Kasumi-1 (cell line): ENCODE measurements around the gene LRRC1.
"Not testable (repeated sequence)": the region's sequence is repeated elsewhere in the genome, so short reads cannot be mapped to it uniquely, and the experiment has no call there.

Experiments
- DNase-seq, 2 experiments: peaks; one replicate each; lab custom pipeline; 2025; lab: John Stamatoyannopoulos, UW

LRRC1 gene

DNA sequence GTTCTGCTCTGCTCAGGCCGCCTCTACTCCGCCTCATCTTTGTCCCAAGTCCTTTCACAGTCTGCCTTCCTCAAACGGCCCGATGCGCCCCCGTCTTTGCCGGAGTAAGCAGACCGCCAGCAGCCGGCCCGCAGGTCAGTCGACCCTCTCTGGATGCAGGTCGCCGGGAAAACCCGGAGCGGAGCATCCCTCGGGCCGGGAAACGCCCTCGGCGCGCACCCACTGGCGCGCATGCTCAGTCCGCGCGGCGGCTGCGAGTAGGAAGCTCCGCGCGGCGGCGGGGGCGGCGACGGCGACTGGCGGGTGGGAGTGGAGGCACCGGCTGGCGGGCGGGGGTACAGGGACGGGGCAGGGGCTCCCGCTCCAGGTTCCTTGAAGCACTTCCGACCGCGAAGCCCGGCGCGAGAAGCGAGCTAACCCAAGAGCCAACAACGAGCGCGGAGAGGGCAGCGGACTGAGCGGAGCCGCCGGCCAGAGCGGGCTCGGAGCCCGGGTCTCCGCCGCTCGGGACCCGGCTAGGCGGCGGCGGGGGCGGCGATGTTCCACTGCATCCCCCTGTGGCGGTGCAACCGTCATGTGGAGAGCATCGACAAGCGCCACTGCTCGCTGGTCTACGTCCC, at the start of gene LRRC1:
TSS of gene LRRC1 (plus strand) at position 286 of the 620 bp plus-strand sequence. CDS start at position 538, 252 bp downstream.
- DNase-seq, result peak; percentile 78 to 80

DNA sequence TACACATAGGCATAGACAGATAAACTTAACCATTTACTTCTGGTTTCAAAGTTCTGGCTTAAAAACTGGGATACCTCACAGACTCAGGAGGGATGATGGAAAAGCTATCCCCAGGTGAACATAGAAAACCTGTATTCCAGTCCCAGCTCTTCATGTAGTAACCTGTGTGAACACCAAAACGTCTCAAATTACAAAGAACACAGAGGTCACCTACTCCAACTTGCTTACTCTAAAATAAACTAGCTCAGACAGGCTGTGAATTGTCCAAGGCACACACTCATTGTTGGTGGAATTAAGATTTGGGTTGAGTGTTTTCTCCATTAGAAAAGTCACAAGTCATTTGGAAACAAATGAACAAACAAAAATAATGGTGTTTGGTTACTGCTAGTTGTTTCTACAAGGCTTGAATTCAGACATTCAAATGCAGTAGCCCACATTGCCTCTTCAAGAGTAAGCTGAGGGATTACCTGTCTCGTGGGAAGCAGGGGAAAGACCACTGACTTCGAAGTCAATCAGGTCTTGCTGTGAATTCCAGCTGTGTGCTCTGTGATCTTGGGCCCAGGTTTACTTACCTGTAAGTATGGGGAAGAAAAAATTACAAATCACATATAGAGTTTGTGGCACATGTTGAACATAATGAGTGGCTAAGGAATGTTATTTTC, 48.2 kb upstream of the LRRC1 start:
- DNase-seq, result no peak

GRCh38 chr6:53750052-53750650, 44.7 kb upstream of the LRRC1 start:
- DNase-seq, result no peak

DNA sequence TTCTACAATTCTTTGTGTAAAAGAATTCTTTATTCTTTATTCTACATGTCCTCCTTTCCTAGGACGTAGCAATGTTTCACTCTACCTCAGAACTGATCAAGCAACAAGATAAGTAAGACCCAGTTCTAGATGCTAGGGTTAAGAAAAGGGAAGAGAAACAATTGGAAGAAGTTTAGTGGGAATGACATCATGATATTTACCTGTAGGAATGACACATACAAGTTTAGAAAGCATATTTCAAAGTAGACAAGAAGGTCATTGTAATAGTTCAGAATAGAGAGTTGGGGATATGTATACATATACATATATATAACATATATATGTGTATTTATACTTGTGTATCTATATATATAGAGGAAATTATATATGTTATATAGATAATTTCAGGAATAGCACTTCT, 43.4 kb upstream of the LRRC1 start:
- DNase-seq, result no peak

DNA sequence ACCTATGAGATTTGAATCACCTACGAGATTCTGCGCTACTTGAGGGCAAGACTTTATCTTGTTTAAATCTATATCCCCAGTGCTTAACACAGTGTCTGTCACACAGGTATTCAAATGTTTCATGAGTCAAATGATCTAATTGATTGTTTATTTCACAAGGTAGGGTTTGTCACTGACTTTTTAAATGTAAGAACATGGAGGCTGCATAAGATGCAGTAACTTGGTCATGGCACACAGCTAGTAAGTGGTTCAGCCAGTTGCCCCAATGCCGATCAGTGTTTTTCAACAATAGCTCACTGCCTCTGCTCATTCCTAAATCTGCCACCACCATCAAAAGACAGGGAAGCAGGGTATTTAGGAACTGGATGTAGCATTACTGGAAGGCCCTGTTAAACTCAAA, 42.4 kb upstream of the LRRC1 start:
- DNase-seq, result no peak

GRCh38 chr6:53752856-53753255, 41.9 kb upstream of the LRRC1 start:
- DNase-seq, result no peak

DNA sequence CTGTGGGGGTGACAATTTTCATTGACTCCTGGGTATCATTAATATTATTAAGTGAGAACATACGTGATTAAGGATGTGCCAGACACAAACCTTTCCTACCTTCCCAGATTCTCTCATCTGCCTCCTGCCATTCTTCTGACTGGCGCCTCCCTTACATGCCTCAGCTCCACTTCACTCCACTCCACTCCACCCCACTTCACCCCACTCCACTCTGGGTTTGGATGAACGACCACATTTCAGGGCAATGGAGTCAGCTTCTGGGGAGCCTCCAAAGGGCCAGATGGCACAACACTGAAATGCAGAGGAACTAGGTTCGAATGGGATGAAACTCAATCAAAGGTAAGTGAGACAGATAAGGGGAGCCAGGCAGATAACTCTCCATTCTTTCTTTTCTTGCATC, 40.5 kb upstream of the LRRC1 start:
- no peak for DNase-seq

- no peak for DNase-seq
Measured at GRCh38 chr6:53756396-53756795, 38.4 kb upstream of the LRRC1 start.

DNA sequence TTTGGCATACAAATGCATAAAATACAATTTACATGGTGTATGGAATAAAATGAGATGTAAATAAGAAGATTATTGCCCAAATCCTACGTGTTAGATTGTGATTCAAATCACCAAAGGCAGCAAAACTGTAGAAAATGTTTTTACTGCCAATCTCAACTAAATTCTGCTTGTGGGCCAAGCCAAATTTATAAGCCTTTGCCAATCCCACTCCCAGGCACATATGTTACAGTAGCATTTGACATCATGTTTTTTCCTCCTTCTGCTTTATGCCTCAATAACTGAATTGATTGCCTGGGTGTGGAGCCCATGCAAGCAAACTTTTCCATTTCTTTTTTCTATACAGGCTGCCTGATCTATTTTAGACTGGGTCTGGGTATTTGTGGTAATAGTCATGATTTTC, 36.3 kb upstream of the LRRC1 start:
- DNase-seq, result no peak

DNA sequence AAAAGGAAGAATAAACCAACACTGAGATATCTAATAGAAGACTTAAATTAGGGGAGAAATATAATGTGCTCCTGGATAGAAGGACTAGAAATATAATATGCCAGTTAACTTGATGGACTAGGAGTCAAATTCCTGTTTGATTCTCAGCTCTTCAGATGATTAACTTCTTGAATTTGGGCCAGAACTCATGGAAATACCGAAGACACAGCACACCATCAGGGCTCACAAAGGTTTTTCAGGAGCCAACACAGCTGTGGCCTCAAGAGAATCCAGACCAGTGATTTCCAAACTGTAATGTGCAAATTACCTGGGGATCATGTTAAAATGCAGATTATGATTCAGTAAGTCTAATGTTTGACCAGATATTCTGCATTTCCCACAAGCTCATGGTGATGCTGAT, 33.8 kb upstream of the LRRC1 start:
- DNase-seq, result no peak

DNA sequence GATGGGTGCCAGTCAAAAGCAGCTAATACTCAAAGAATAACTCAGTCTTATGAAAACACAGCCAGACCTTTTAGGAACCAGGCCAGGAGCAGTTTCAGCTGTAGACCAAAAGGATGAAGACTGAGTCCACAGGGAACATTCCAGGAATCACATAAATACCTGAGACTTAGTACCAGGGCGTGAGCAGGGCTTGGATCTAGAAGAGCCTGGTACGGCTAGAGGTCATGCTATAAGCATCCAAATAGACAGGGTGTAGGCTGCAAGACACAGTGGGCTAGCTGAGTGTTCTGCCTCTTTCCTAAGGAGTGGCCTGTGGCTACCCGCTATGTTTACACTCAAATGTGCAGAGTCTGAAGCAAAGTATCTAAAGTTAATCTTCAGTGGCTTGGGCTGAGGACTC, 29.5 kb upstream of the LRRC1 start:
- no peak for DNase-seq

DNA sequence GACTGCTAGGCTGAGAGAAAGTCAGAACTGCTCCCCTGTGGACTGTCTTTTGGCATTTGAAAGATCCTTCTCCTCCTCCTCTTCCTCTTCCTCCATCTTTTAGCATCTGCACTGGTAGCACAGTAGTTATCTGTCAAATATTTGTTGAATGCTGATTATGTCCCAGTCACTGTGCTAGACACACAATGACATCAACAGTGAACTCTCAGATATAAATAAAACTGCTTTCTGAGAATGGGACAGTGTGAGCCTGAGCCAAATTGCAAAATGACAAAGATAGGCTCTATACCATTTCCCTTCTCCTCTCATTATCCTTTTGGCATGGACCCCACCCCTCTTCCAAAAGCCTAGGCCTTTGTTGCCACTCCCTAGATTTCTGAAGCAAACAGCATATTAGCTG, 27.9 kb upstream of the LRRC1 start:
- no peak for DNase-seq

DNA sequence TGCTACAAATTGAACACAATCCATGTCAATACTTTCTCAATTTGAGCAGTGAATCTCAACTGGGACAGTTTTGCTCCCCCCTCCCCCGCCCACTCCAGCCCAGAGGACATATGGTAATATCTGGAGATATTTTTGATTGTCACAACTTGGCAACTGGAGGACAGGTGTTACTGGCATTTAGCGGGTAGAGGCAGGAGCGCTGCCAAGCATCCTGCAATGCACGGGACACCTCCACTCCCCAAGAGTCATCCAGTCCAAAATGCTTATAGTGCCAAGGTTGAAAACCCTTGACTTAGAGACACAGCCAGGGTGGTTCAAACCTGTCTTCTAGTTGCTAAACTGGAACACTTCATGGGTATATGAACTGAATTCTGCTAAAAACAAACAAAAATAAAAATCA, 26.9 kb upstream of the LRRC1 start:
- DNase-seq, result no peak

DNA sequence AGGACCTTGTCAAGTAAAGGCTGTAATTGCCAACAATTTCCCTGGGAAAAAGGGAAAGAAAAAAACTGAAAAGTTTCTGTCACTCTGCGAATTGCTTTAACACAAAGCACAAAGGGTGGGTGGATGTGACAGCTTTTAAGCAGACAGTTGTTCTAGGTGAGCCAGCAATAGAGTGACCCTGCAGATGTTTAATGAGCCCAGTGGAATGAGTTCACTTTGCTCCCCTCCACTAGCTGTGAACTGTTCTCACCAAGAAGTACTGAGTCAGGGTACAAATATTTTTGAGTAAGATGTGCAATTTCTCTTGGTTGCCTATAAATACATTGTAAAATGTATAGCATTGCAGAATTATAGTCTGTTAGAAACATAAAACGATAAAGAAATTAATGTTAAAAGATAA, 26.2 kb upstream of the LRRC1 start:
- no peak for DNase-seq

GRCh38 chr6:53770780-53771249, 24.0 kb upstream of the LRRC1 start:
- DNase-seq, result no peak

DNA sequence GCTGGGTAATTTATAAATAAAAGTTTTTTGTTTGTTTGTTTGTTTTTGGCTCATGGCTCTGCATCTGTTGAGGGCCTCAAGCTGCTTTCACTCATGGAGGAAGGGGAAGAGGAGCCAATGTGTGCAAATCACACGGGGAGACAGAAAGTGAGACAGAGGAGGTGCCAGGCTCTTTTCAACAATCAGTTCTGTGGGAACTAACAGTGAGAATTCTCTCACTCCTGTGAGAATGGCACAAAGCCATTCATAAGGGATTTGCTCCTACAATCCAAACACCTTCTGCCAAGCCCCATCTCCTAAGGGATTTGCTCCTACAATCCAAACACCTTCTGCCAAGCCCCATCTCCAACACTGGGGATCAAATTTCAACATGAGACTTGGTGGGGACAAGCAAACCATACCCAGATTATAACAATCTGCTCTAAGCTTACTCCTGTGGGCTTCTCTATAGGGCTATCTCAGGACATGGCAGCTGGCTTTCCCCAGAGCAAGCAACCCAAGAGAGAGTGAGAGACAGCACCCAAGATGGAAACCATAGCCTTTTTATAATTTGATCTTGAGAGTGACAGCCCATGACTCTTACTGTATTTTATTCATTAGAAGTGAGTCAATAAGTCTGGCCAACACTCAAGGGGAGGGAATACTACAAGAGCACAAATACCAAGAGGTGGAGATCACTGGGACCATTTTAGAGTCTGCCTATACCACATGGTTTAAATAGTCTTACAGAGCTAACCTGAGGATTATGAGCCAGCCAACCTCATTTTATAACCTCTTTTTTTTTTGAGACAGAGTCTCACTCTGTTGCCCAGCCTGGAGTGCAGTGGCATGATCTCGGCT, 22.8 kb upstream of the LRRC1 start:
- DNase-seq, result no peak

- no peak for DNase-seq
Measured at GRCh38 chr6:53773044-53773696, 21.6 kb upstream of the LRRC1 start.

DNA sequence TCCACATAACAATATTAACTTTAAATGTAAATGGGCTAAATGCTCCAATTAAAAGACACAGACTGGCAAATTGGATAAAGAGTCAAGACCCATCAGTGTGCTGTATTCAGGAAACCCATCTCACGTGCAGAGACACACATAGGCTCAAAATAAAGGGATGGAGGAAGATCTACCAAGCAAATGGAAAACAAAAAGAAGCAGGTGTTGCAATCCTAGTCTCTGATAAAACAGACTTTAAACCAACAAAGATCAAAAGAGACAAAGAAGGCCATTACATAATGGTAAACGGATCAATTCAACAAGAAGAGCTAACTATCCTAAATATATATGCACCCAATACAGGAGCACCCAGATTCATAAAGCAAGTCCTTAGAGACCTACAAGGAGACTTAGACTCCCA, 18.7 kb upstream of the LRRC1 start:
- DNase-seq, result not testable (repeated sequence)

- DNase-seq, result not testable (repeated sequence)
Measured at GRCh38 chr6:53784991-53785390, 9.8 kb upstream of the LRRC1 start.

DNA sequence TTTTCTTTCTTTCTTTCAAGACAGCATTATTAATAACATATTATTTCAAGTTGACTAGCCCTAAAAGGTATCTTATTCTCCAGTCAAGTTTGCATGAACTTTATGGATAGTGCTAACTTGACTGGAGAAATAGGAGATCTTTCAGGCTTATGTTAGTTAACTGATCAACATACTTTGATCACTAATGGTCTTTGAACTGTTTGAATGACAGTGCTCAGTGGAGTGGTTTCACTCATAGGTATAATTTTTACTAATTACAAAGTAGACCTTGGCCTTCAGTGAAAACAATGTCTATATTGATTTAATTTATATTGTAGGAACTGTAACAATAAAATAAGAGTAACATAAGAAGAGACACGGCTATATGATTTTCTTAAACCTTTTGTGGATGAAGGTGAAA, 8.0 kb upstream of the LRRC1 start:
- no peak for DNase-seq

GRCh38 chr6:53790886-53791285, 3.9 kb upstream of the LRRC1 start:
- no peak for DNase-seq

DNA sequence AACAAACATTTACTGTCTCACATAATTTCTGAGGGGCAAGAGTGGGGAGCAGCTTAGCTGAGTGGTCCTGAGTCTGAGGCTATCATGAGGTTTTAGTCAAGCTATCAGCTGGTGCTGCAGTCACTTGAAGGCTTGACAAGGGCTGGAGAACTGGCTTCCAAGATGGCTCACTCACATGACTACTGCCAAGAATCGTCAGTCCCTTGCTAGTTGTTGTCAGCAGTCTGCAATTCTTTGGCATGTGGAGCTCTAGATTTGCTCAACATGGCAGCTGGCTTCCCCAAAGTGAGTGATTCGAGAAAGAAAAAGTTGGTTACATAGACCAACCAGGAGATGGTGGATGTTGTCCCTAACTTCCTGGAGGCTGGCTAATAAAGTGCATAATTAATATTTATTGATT, 2.8 kb upstream of the LRRC1 start:
- DNase-seq, result no peak
